KOPT-K1 (cell line): Measurements from ENCODE around the gene CDC45.
A peak's percentile ranks its signal among the peaks of the same experiment; 100 is the strongest.

Experiments used
- H3K27ac ChIP-seq: fragments of 200-600 bp; sonication (generic); 2 replicates; pipeline ENCODE4 v1.5.1; 2016; ENCODE audit warnings: antibody characterized with exemption, mild to moderate bottlenecking, low read depth, low read length; ENCODE audit not compliant: poor library complexity, severe bottlenecking
- H3K36me3 ChIP-seq: fragments of 200-600 bp; sonication (generic); 2 replicates; pipeline ENCODE4 v1.5.1; 2017; ENCODE audit warnings: antibody characterized with exemption, mild to moderate bottlenecking, low read length, moderate library complexity; ENCODE audit not compliant: insufficient read depth
- H3K9me3 ChIP-seq: fragments of 200-600 bp; sonication (generic); 2 replicates; pipeline ENCODE4 v1.5.1; 2017; ENCODE audit warnings: antibody characterized with exemption, low read length, mild to moderate bottlenecking; ENCODE audit not compliant: insufficient read depth, poor library complexity, severe bottlenecking

CDC45 gene

GRCh38 chr22:19508024-19508776, 28.5 kb downstream of the CDC45 start:
- no peak overlapping the region for H3K27ac ChIP-seq
- no peaks in the 10 kb centered on the region for H3K9me3 ChIP-seq
- H3K36me3 ChIP-seq = peaks cover 100% of the 10 kb centered on the region

- Histone ChIP-seq H3K27ac (no peak overlapping the region), H3K36me3 (peaks cover 100% of the 10 kb centered on the region)
Observed at GRCh38 chr22:19509191-19509590, 29.5 kb downstream of the CDC45 start.

GRCh38 chr22:19509923-19510322, 30.2 kb downstream of the CDC45 start:
- H3K27ac ChIP-seq = no peak overlapping the region
- no peaks in the 10 kb centered on the region for H3K9me3 ChIP-seq
- peaks cover 100% of the 10 kb centered on the region for H3K36me3 ChIP-seq

More at GRCh38 chr22:19509191-19509590, 29.5 kb downstream of the CDC45 start:
- no peaks in the 10 kb centered on the region for H3K9me3 ChIP-seq

- no peak overlapping the region for H3K27ac ChIP-seq
- H3K36me3 ChIP-seq = peaks cover 100% of the 10 kb centered on the region
- no peaks in the 10 kb centered on the region for H3K9me3 ChIP-seq
Observed at GRCh38 chr22:19510919-19511341, 31.2 kb downstream of the CDC45 start.

GRCh38 chr22:19513823-19514222, 34.1 kb downstream of the CDC45 start:
- no peaks in the 10 kb centered on the region for H3K9me3 ChIP-seq
- H3K36me3 ChIP-seq = peaks cover 100% of the 10 kb centered on the region

GRCh38 chr22:19514831-19515565, 35.3 kb downstream of the CDC45 start:
- Histone ChIP-seq H3K27ac (peak overlapping the region; percentile 27), H3K36me3 (peaks cover 100% of the 10 kb centered on the region), H3K9me3 (no peaks in the 10 kb centered on the region)

More at GRCh38 chr22:19513823-19514222, 34.1 kb downstream of the CDC45 start:
- no peak overlapping the region for H3K27ac ChIP-seq

- Histone ChIP-seq H3K9me3 (no peaks in the 10 kb centered on the region), H3K27ac (no peak overlapping the region), H3K36me3 (peaks cover 100% of the 10 kb centered on the region)
Observed at GRCh38 chr22:19515654-19516377, 36.1 kb downstream of the CDC45 start.

GRCh38 chr22:19516378-19517170, 36.9 kb downstream of the CDC45 start:
- H3K27ac ChIP-seq = no peak overlapping the region

GRCh38 chr22:19517171-19517500, 37.4 kb downstream of the CDC45 start:
- H3K9me3 ChIP-seq = no peaks in the 10 kb centered on the region
- peaks cover 100% of the 10 kb centered on the region for H3K36me3 ChIP-seq

More at GRCh38 chr22:19516378-19517170, 36.9 kb downstream of the CDC45 start:
- H3K9me3 ChIP-seq = no peaks in the 10 kb centered on the region
- peaks cover 100% of the 10 kb centered on the region for H3K36me3 ChIP-seq

GRCh38 chr22:19517919-19518611, 38.3 kb downstream of the CDC45 start:
- H3K36me3 ChIP-seq = peaks cover 100% of the 10 kb centered on the region
- H3K27ac ChIP-seq = no peak overlapping the region
- H3K9me3 ChIP-seq = no peaks in the 10 kb centered on the region

More at GRCh38 chr22:19517171-19517500, 37.4 kb downstream of the CDC45 start:
- no peak overlapping the region for H3K27ac ChIP-seq

- Histone ChIP-seq H3K27ac (no peak overlapping the region), H3K36me3 (peaks cover 100% of the 10 kb centered on the region), H3K9me3 (no peaks in the 10 kb centered on the region)
Observed at GRCh38 chr22:19518635-19519034, 38.9 kb downstream of the CDC45 start.

GRCh38 chr22:19519041-19519926, 39.6 kb downstream of the CDC45 start:
- no peak overlapping the region for H3K27ac ChIP-seq
- no peaks in the 10 kb centered on the region for H3K9me3 ChIP-seq
- H3K36me3 ChIP-seq = peaks cover 99% of the 10 kb centered on the region

GRCh38 chr22:19520007-19520406, 40.3 kb downstream of the CDC45 start:
- Histone ChIP-seq H3K36me3 (peaks cover 92% of the 10 kb centered on the region), H3K27ac (no peak overlapping the region), H3K9me3 (no peaks in the 10 kb centered on the region)
